Stimulated activated CD8-positive, alpha-beta memory T cell treated with anti-CD3 and anti-CD28 coated beads, Interleukin-4, amount 100 ng/mL, for 4 hours (primary cell): Measurements from ENCODE around the gene STX12.
A peak's percentile ranks its signal among the peaks of the same experiment; 100 is the strongest.

ENCODE experiments used
- DNase-seq, 2 donors: peaks; one replicate each; pipeline ENCODE4 v3.0.0-alpha.2; 2020; ENCODE audit warnings: low read depth in 2 of 2, low spot score in 1 of 2

Gene STX12

GRCh38 chr1:27772932-27773825 is at the start of gene STX12:
STX12 (plus strand) TSS chr1:27773219; CDS start chr1:27773308, 89 bp downstream.
- DNase-seq, result peak; percentile 94 to 97

GRCh38 chr1:27724961-27725373 is 48.1 kb upstream of the STX12 start:
- no peak for DNase-seq

- peak; percentile 97 to 98 for DNase-seq
Measured at GRCh38 chr1:27725374-27726172, 47.4 kb upstream of the STX12 start, which contains the start of gene FAM76A. FAM76A (plus strand) TSS chr1:27725961; CDS start chr1:27726081, 120 bp downstream.

GRCh38 chr1:27726173-27727044 is 46.6 kb upstream of the STX12 start:
- peak in 1 of 2 donors; percentile 7 for DNase-seq

GRCh38 chr1:27727126-27727525 is 45.9 kb upstream of the STX12 start:
- DNase-seq, result no peak

- DNase-seq, result no peak
Measured at GRCh38 chr1:27736252-27736651, 36.8 kb upstream of the STX12 start.

GRCh38 chr1:27741121-27741520 is 31.9 kb upstream of the STX12 start:
- DNase-seq, result no peak

GRCh38 chr1:27744556-27744955 is 28.5 kb upstream of the STX12 start:
- DNase-seq, result no peak

- no peak for DNase-seq
Measured at GRCh38 chr1:27745466-27745865, 27.6 kb upstream of the STX12 start.

GRCh38 chr1:27752360-27752759 is 20.7 kb upstream of the STX12 start:
- DNase-seq, result no peak

- DNase-seq, result no peak
Measured at GRCh38 chr1:27755286-27755685, 17.7 kb upstream of the STX12 start.

GRCh38 chr1:27755865-27756264 is 17.2 kb upstream of the STX12 start:
- no peak for DNase-seq

- DNase-seq, result no peak
Measured at GRCh38 chr1:27759236-27759635, 13.8 kb upstream of the STX12 start.

GRCh38 chr1:27760426-27760825 is 12.6 kb upstream of the STX12 start:
- no peak for DNase-seq

GRCh38 chr1:27762033-27762432 is 11.0 kb upstream of the STX12 start:
- DNase-seq, result no peak

GRCh38 chr1:27763358-27763757 is 9.7 kb upstream of the STX12 start:
- no peak for DNase-seq

- no peak for DNase-seq
Measured at GRCh38 chr1:27770293-27770830, 2.7 kb upstream of the STX12 start.

- DNase-seq, result no peak
Measured at GRCh38 chr1:27772036-27772931, 735 bp upstream of the STX12 start.

- no peak for DNase-seq
Measured at GRCh38 chr1:27773826-27774445, 917 bp downstream of the STX12 start.
